ENCODE measurements around the gene LRRC1. TPM values are rescaled to one million over a fixed set of nuclear protein-coding genes. Genes with fewer than 3 reads are reported as not detected.

LRRC1 gene
- total and polyA plus RNA-seq, 2 donors (not counting 1 experiment from before 2014, with no cell fraction given) = 3.8 to 12.1 TPM

GRCh38 chr6:53822401-53823125 lies 27.8 kb downstream of the LRRC1 start:
- no peaks in the 10 kb centered on the region for H3K27me3 ChIP-seq (ENCODE audit: control insufficient read depth, insufficient read depth, low read length)
- H3K4me1 ChIP-seq (ENCODE audit: control insufficient read depth, extremely low read depth, insufficient read depth, low read length) = peaks cover 2% of the 10 kb centered on the region
- no peaks in the 10 kb centered on the region for H3K36me3 ChIP-seq (ENCODE audit: control insufficient read depth, insufficient read depth, low read length)
- H3K27ac ChIP-seq (ENCODE audit: insufficient read depth, low read length) = no peak overlapping the region
- H3K79me2 ChIP-seq (ENCODE audit: control insufficient read depth, insufficient read depth, low read length) = no peaks in the 10 kb centered on the region
- H3K9me3 ChIP-seq (ENCODE audit: control insufficient read depth, insufficient read depth, low read depth, low read length) = no peaks in the 10 kb centered on the region
- no peak for TF ChIP-seq EZH2 (IDR thresholded peaks at IDR 0.05; ENCODE audit: low read length, missing control alignments)
- TF ChIP-seq CTCF (conservative IDR thresholded peaks at IDR 0.05 in 1 of 2, IDR thresholded peaks at IDR 0.05 in 1 of 2; ENCODE audit: low read depth in 1 of 2, low read length in 2 of 2) = no peak
- no peak overlapping the region for H3K4me3 ChIP-seq (replicated peaks in 1 of 4; ENCODE audit: control extremely low read depth in 1 of 4, insufficient read depth in 1 of 4, low read depth in 3 of 4, low read length in 4 of 4)
- H3K9ac ChIP-seq (ENCODE audit: insufficient read depth, low read length) = no peak overlapping the region
- no peaks in the 10 kb centered on the region for H4K20me1 ChIP-seq (ENCODE audit: control insufficient read depth, extremely low read depth, insufficient read depth, low read length)
- no peak for DNase-seq (ENCODE audit: low read depth in 2 of 2)
- no peak overlapping the region for H3K4me2 ChIP-seq (ENCODE audit: extremely low read depth, insufficient read depth, low read length)
- no peak overlapping the region for H2AFZ ChIP-seq (ENCODE audit: low read length)

GRCh38 chr6:53824714-53825113 lies 29.9 kb downstream of the LRRC1 start:
- Histone ChIP-seq H3K27me3 (ENCODE audit: control insufficient read depth, insufficient read depth, low read length) (no peaks in the 10 kb centered on the region), H3K36me3 (ENCODE audit: control insufficient read depth, insufficient read depth, low read length) (no peaks in the 10 kb centered on the region), H4K20me1 (ENCODE audit: control insufficient read depth, extremely low read depth, insufficient read depth, low read length) (no peaks in the 10 kb centered on the region), H3K9ac (ENCODE audit: insufficient read depth, low read length) (no peak overlapping the region), H3K9me3 (ENCODE audit: control insufficient read depth, insufficient read depth, low read depth, low read length) (no peaks in the 10 kb centered on the region), H3K79me2 (ENCODE audit: control insufficient read depth, insufficient read depth, low read length) (no peaks in the 10 kb centered on the region), H3K4me3 (replicated peaks in 1 of 4; ENCODE audit: control extremely low read depth in 1 of 4, insufficient read depth in 1 of 4, low read depth in 3 of 4, low read length in 4 of 4) (no peak overlapping the region), H2AFZ (ENCODE audit: low read length) (no peak overlapping the region), H3K4me2 (ENCODE audit: extremely low read depth, insufficient read depth, low read length) (no peak overlapping the region), H3K4me1 (ENCODE audit: control insufficient read depth, extremely low read depth, insufficient read depth, low read length) (peaks cover 2% of the 10 kb centered on the region), H3K27ac (ENCODE audit: insufficient read depth, low read length) (no peak overlapping the region)
- no peak for DNase-seq (ENCODE audit: low read depth in 2 of 2)
- no peak for TF ChIP-seq CTCF (conservative IDR thresholded peaks at IDR 0.05 in 1 of 2, IDR thresholded peaks at IDR 0.05 in 1 of 2; ENCODE audit: low read depth in 1 of 2, low read length in 2 of 2)
- TF ChIP-seq EZH2 (IDR thresholded peaks at IDR 0.05; ENCODE audit: low read length, missing control alignments) = no peak

- no peak overlapping the region for H2AFZ ChIP-seq (ENCODE audit: low read length)
- no peak for TF ChIP-seq CTCF (conservative IDR thresholded peaks at IDR 0.05 in 1 of 2, IDR thresholded peaks at IDR 0.05 in 1 of 2; ENCODE audit: low read depth in 1 of 2, low read length in 2 of 2)
- TF ChIP-seq EZH2 (IDR thresholded peaks at IDR 0.05; ENCODE audit: low read length, missing control alignments) = no peak
- no peak for DNase-seq (ENCODE audit: low read depth in 2 of 2)
- H3K27ac ChIP-seq (ENCODE audit: insufficient read depth, low read length) = no peak overlapping the region
- H3K4me3 ChIP-seq (replicated peaks in 1 of 4; ENCODE audit: control extremely low read depth in 1 of 4, insufficient read depth in 1 of 4, low read depth in 3 of 4, low read length in 4 of 4) = no peak overlapping the region
- H3K4me2 ChIP-seq (ENCODE audit: extremely low read depth, insufficient read depth, low read length) = no peak overlapping the region
- H3K27me3 ChIP-seq (ENCODE audit: control insufficient read depth, insufficient read depth, low read length) = no peaks in the 10 kb centered on the region
- no peaks in the 10 kb centered on the region for H3K36me3 ChIP-seq (ENCODE audit: control insufficient read depth, insufficient read depth, low read length)
- no peak overlapping the region for H3K9ac ChIP-seq (ENCODE audit: insufficient read depth, low read length)
- H3K4me1 ChIP-seq (ENCODE audit: control insufficient read depth, extremely low read depth, insufficient read depth, low read length) = peaks cover 2% of the 10 kb centered on the region
- no peaks in the 10 kb centered on the region for H3K79me2 ChIP-seq (ENCODE audit: control insufficient read depth, insufficient read depth, low read length)
- no peaks in the 10 kb centered on the region for H4K20me1 ChIP-seq (ENCODE audit: control insufficient read depth, extremely low read depth, insufficient read depth, low read length)
- H3K9me3 ChIP-seq (ENCODE audit: control insufficient read depth, insufficient read depth, low read depth, low read length) = no peaks in the 10 kb centered on the region
Observed at GRCh38 chr6:53825532-53826321, 30.9 kb downstream of the LRRC1 start.

Measured in fibroblast of lung (primary cell).